Smooth muscle cell (in vitro differentiated cells): ENCODE results near the gene METRN. TPM values are rescaled to one million over a fixed set of nuclear protein-coding genes. Genes with fewer than 3 reads are reported as not detected.

ENCODE experiments used
- DNase-seq: peaks from one replicate; lab custom pipeline; 2025; ENCODE audit not compliant: unreplicated experiment; lab: John Stamatoyannopoulos, UW
- H2AFZ ChIP-seq: fragments of 200-600 bp; sonication (generic); 2 replicates; pipeline ENCODE4 v1.6.0; 2016; ENCODE audit warnings: antibody characterized with exemption, low read depth, mild to moderate bottlenecking
- H3F3A ChIP-seq: fragments of 200-600 bp; sonication (generic); 2 replicates; pipeline ENCODE4 v1.6.0; 2017; ENCODE audit warnings: antibody characterized with exemption, low read depth
- H3K27ac ChIP-seq: fragments of 200-600 bp; sonication (generic); 2 replicates; pipeline ENCODE4 v1.5.1; 2016; ENCODE audit warnings: low read depth, mild to moderate bottlenecking
- H3K27me3 ChIP-seq: fragments of 200-600 bp; sonication (generic); 2 replicates; pipeline ENCODE4 v1.6.1; 2016; ENCODE audit warnings: low read depth, mild to moderate bottlenecking
- H3K36me3 ChIP-seq: fragments of 200-600 bp; sonication (generic); 2 replicates; pipeline ENCODE4 v1.5.1; 2016; ENCODE audit warnings: low read depth
- H3K4me1 ChIP-seq: fragments of 200-600 bp; sonication (generic); 2 replicates; pipeline ENCODE4 v1.5.1; 2016; ENCODE audit warnings: low read depth
- H3K4me2 ChIP-seq: fragments of 200-600 bp; sonication (generic); 2 replicates; pipeline ENCODE4 v1.6.0; 2016; ENCODE audit warnings: mild to moderate bottlenecking
- H3K4me3 ChIP-seq: fragments of 200-600 bp; sonication (generic); 2 replicates; pipeline ENCODE4 v1.5.1; 2016; ENCODE audit warnings: mild to moderate bottlenecking
- H3K79me2 ChIP-seq: fragments of 200-600 bp; sonication (generic); 2 replicates; pipeline ENCODE4 v1.6.0; 2016; ENCODE audit warnings: low read depth, mild to moderate bottlenecking
- H3K9ac ChIP-seq: fragments of 200-600 bp; sonication (generic); 2 replicates; pipeline ENCODE4 v1.6.0; 2016; ENCODE audit warnings: low read depth
- H3K9me3 ChIP-seq: fragments of 200-600 bp; sonication (generic); replicated peaks from 2 replicates; pipeline ENCODE4 v1.5.1; 2016; ENCODE audit warnings: low read depth
- H4K20me1 ChIP-seq: fragments of 200-600 bp; sonication (generic); 2 replicates; pipeline ENCODE4 v1.6.0; 2016; ENCODE audit warnings: low read depth
- CTCF ChIP-seq: fragments of 200-600 bp; sonication (generic); IDR thresholded peaks from 2 replicates; pipeline ENCODE4 v1.5.1; 2017; ENCODE audit warnings: borderline replicate concordance, mild to moderate bottlenecking, antibody characterized with exemption; ENCODE audit not compliant: insufficient read depth, poor library complexity, severe bottlenecking
- WGBS: methylation state at CpG from one replicate; pipeline ENCODE4 v1.1.7; 2016; ENCODE audit warnings: low lambda C conversion rate; 5-methylcytosine and 5-hydroxymethylcytosine counted together
- polyA plus RNA-seq: library from polyadenylated mRNA; unstranded; fragments of >200 nt; fragmentation: Nextera tagmentation; extraction: Ambion mirVana; gene quantifications from 2 replicates; pipeline ENCODE4 v1.2.1, GENCODE V29; 2016
- total RNA-seq: library from RNA; depleted of rRNA; stranded (reverse); fragments of >200 nt; gene quantifications from 2 replicates; pipeline ENCODE4 v1.2.3, GENCODE V29; 2014

METRN gene
- total and polyA plus RNA-seq, 2 experiments from 2014 or later: 30.6 to 193 TPM

GRCh38 chr16:724188-725040 lies 9.5 kb downstream of the METRN start:
- Histone ChIP-seq H3K4me3 (no peak overlapping the region), H3K36me3 (no peaks in the 10 kb centered on the region), H3K79me2 (no peaks in the 10 kb centered on the region), H3K4me1 (peaks cover 15% of the 10 kb centered on the region), H3K27ac (no peak overlapping the region), H4K20me1 (peaks cover 10% of the 10 kb centered on the region), H3K27me3 (no peaks in the 10 kb centered on the region), H3F3A (peaks cover 4% of the 10 kb centered on the region), H3K9me3 (no peaks in the 10 kb centered on the region), H2AFZ (no peak overlapping the region), H3K9ac (no peak overlapping the region), H3K4me2 (no peak overlapping the region)
- no peak for TF ChIP-seq CTCF
- no peak for DNase-seq
- WGBS: 92% methylated on average over 28 of the region's 29 CpGs

GRCh38 chr16:725041-725376 lies 10.1 kb downstream of the METRN start:
- no peak for DNase-seq
- WGBS: 93% methylated on average over 7 of the region's 7 CpGs
- H4K20me1 ChIP-seq: peaks cover 10% of the 10 kb centered on the region
- H3K4me1 ChIP-seq: peaks cover 12% of the 10 kb centered on the region
- no peak overlapping the region for H3K4me3 ChIP-seq
- H3K79me2 ChIP-seq: no peaks in the 10 kb centered on the region
- no peak overlapping the region for H3K27ac ChIP-seq
- no peaks in the 10 kb centered on the region for H3K9me3 ChIP-seq
- no peak overlapping the region for H3K4me2 ChIP-seq
- no peaks in the 10 kb centered on the region for H3K36me3 ChIP-seq
- no peak for TF ChIP-seq CTCF
- H2AFZ ChIP-seq: no peak overlapping the region
- H3K9ac ChIP-seq: no peak overlapping the region
- peaks cover 4% of the 10 kb centered on the region for H3F3A ChIP-seq
- H3K27me3 ChIP-seq: no peaks in the 10 kb centered on the region

GRCh38 chr16:725463-726187 lies 10.7 kb downstream of the METRN start:
- WGBS: 91% methylated on average over 23 of the region's 23 CpGs

More at GRCh38 chr16:725463-726187, 10.7 kb downstream of the METRN start:
- DNase-seq: no peak
- no peak for TF ChIP-seq CTCF
- no peak overlapping the region for H3K4me3 ChIP-seq
- no peak overlapping the region for H3K27ac ChIP-seq
- H3K4me2 ChIP-seq: no peak overlapping the region
- H3K27me3 ChIP-seq: no peaks in the 10 kb centered on the region
- H3K9me3 ChIP-seq: no peaks in the 10 kb centered on the region
- no peak overlapping the region for H3K9ac ChIP-seq
- no peaks in the 10 kb centered on the region for H3K79me2 ChIP-seq
- no peak overlapping the region for H2AFZ ChIP-seq
- peaks cover 4% of the 10 kb centered on the region for H3F3A ChIP-seq
- peaks cover 10% of the 10 kb centered on the region for H4K20me1 ChIP-seq
- H3K36me3 ChIP-seq: no peaks in the 10 kb centered on the region
- H3K4me1 ChIP-seq: peaks cover 10% of the 10 kb centered on the region
